Stomach (tissue), 9 donors: ENCODE measurements around the gene ALK. TPM values are rescaled to one million over a fixed set of nuclear protein-coding genes. Genes with fewer than 3 reads are reported as not detected.

Source experiments
- DNase-seq, 2 donors: peaks; one replicate each; pipeline versions ENCODE4 v3.0.0 to v3.0.0-alpha.2; 2013 to 2019
- H3K27ac ChIP-seq, 5 donors: fragments of 200-600 bp in 4 of 5; sonication (generic) in 4 of 5; one replicate each; pipeline ENCODE4 v1.5.1; 2013 to 2019; ENCODE audit warnings: mild to moderate bottlenecking in 1 of 5, moderate library complexity in 1 of 5
- H3K27me3 ChIP-seq, 3 donors: fragments of 200-600 bp; sonication (generic); one replicate each; pipeline ENCODE4 v1.5.1; 2017 to 2019; ENCODE audit warnings: mixed run types in 1 of 3
- H3K36me3 ChIP-seq, 4 donors: fragments of 200-600 bp; sonication (generic); 1 replicate in 3 of 4; 2 replicates in 1 of 4; pipeline ENCODE4 v1.5.1; 2016 to 2019
- H3K4me1 ChIP-seq, 4 donors: fragments of 200-600 bp; sonication (generic); one replicate each; pipeline ENCODE4 v1.5.1; 2016 to 2019
- H3K4me3 ChIP-seq, 4 donors: fragments of 200-600 bp; sonication (generic) in 3 of 4; one replicate each; pipeline ENCODE4 v1.5.1; 2016 to 2019; ENCODE audit warnings: mild to moderate bottlenecking in 1 of 4
- H3K9me3 ChIP-seq, 4 donors: fragments of 200-600 bp; sonication (generic); one replicate each; pipeline ENCODE4 v1.5.1; 2016 to 2019
- CTCF ChIP-seq, 7 experiments: fragments of 450-650 bp in 4 of 7; fragments of 200-600 bp in 3 of 7; sonication (generic) in 3 of 7; IDR thresholded peaks; one replicate each; pipeline ENCODE4 v1.5.1; 2016 to 2019; ENCODE audit warnings: antibody characterized with exemption in 7 of 7, control low read depth in 2 of 7, mild to moderate bottlenecking in 1 of 7
- EP300 ChIP-seq: sonication (generic); formaldehyde crosslinking; IDR thresholded peaks from one replicate; pipeline ENCODE4 v1.6.1; 2017; ENCODE audit warnings: antibody characterized with exemption
- POLR2A ChIP-seq, 4 donors: fragments of 450-650 bp; IDR thresholded peaks; one replicate each; pipeline ENCODE4 v1.6.1; 2016; ENCODE audit warnings: antibody characterized with exemption in 4 of 4, control low read depth in 2 of 4, mild to moderate bottlenecking in 1 of 4, moderate library complexity in 1 of 4
- POLR2AphosphoS5 ChIP-seq, 3 donors: sonication (generic); formaldehyde crosslinking; IDR thresholded peaks; one replicate each; pipeline ENCODE4 v1.6.1; 2016; ENCODE audit warnings: antibody characterized with exemption in 3 of 3
- WGBS, 5 donors: extraction: QIAGEN DNeasy Blood & Tissue Kit in 3 of 5; methylation state at CpG; one replicate each; pipeline versions ENCODE4 v1.1.5 to v1.1.7; 2013 to 2018; 5-methylcytosine and 5-hydroxymethylcytosine counted together
- intact Hi-C: fragments of 100-400 bp; cut with DNase I; formaldehyde crosslinking; loops from one replicate; pipeline ENCODE4 v1.15.1; 2023; ENCODE audit warnings: low total_unique reads
- polyA plus RNA-seq, 3 donors: library from polyadenylated mRNA; stranded (reverse); fragments of 200-250 nt; gene quantifications; one replicate each; pipeline ENCODE4 v1.2.3, GENCODE V29; 2013
- total RNA-seq, 5 donors: library from RNA; depleted of rRNA; stranded (reverse); fragments of >200 nt; gene quantifications; one replicate each; pipeline versions ENCODE4 v1.1.0 to v1.2.3, GENCODE V29; 2014 to 2016
- donor health status: healthy with polysubstance abuse.
- donor health status: Bipolar disorder and iron deficiency.
- donor health status: healthy.

Gene ALK
- total and polyA plus RNA-seq, 8 donors: 0.13 to 0.92 TPM; not detected in 6

- Histone ChIP-seq H3K36me3 (no peaks in the 10 kb centered on the region), H3K27ac (no peak overlapping the region), H3K27me3 (peaks cover 0 to 45% (median 0%) of the 10 kb centered on the region in 3 donors), H3K4me3 (no peak overlapping the region), H3K4me1 (no peaks in the 10 kb centered on the region), H3K9me3 (peaks cover 0 to 5% (median 2%) of the 10 kb centered on the region in 4 donors)
- TF ChIP-seq POLR2A (IDR thresholded peaks at IDR 0.05): no peak
- TF ChIP-seq CTCF (IDR thresholded peaks at IDR 0.05): no peak
- TF ChIP-seq EP300: no peak
- TF ChIP-seq POLR2AphosphoS5 (IDR thresholded peaks at IDR 0.05): no peak
- intact Hi-C loops: no loop called here
- 61 to 84% (median 76%) methylated on average over 1 of the region's 1 CpG for WGBS, 5 donors
- DNase-seq: no peak
Measured at GRCh38 chr2:29910960-29911359, 10.4 kb downstream of the ALK start.

- TF ChIP-seq POLR2A (IDR thresholded peaks at IDR 0.05) (no peak), CTCF (IDR thresholded peaks at IDR 0.05) (no peak), POLR2AphosphoS5 (IDR thresholded peaks at IDR 0.05) (no peak), EP300 (no peak)
- intact Hi-C loops: no loop called here
- Histone ChIP-seq H3K4me3 (no peak overlapping the region), H3K9me3 (peaks cover 0 to 5% (median 2%) of the 10 kb centered on the region in 4 donors), H3K27me3 (peaks cover 0 to 47% (median 0%) of the 10 kb centered on the region in 3 donors), H3K27ac (no peak overlapping the region), H3K4me1 (no peaks in the 10 kb centered on the region), H3K36me3 (no peaks in the 10 kb centered on the region)
- no peak for DNase-seq
Measured at GRCh38 chr2:29910465-29910864, 10.9 kb downstream of the ALK start.

- DNase-seq: no peak
- no peaks in the 10 kb centered on the region for H3K36me3 ChIP-seq
- H3K27me3 ChIP-seq: peaks cover 0 to 42% (median 0%) of the 10 kb centered on the region in 3 donors
- no peaks in the 10 kb centered on the region for H3K9me3 ChIP-seq
- H3K4me3 ChIP-seq: no peak overlapping the region
- 15 to 29% (median 26%) methylated on average over 1 of the region's 1 CpG for WGBS, 5 donors
- H3K27ac ChIP-seq: no peak overlapping the region
- intact Hi-C loops: no loop called here
- H3K4me1 ChIP-seq: no peaks in the 10 kb centered on the region
- TF ChIP-seq POLR2AphosphoS5 (IDR thresholded peaks at IDR 0.05): no peak
- no peak for TF ChIP-seq EP300
- no peak for TF ChIP-seq POLR2A (IDR thresholded peaks at IDR 0.05)
- TF ChIP-seq CTCF (IDR thresholded peaks at IDR 0.05): no peak
Measured at GRCh38 chr2:29902356-29902755, 19.0 kb downstream of the ALK start.

DNA sequence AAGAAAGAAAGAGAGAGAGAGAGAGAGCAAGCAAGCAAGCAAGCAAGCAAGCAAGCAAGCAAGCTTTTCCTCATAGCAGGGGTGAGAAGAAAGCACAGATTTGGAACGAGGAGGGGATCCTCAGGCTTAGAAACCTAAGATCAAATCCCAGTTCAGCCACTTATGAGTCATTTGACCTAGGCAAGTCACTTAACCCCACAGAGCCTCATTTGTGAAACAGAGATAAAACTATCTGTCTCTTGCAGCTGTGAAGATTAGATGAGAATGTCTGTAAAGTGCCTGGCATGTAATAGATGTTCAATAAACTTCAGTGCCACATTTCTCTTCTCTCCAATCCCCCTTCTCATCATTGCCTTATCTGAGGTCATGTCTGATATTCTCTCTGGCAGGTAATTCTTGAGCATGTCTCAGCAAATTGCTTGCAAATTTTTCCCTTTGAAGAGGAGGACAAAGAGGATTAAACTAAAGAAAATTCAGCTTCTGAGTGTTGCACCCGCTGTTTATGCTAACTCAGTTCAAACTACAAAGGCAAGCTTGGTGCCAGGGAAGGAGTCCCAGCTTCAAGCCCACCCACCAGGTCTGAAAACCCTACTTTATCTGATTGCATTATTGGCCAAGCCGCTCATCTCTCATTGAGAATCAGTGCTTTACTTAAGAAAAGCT, 20.3 kb downstream of the ALK start:
- Histone ChIP-seq H3K4me1 (no peaks in the 10 kb centered on the region), H3K27me3 (peaks cover 0 to 46% (median 2%) of the 10 kb centered on the region in 3 donors), H3K36me3 (no peaks in the 10 kb centered on the region), H3K27ac (no peak overlapping the region), H3K4me3 (no peak overlapping the region), H3K9me3 (no peaks in the 10 kb centered on the region)
- WGBS, 5 donors: 11 to 33% (median 16%) methylated on average over 3 of the region's 3 CpGs
- no peak for DNase-seq
- TF ChIP-seq EP300 (no peak), POLR2A (IDR thresholded peaks at IDR 0.05) (no peak), POLR2AphosphoS5 (IDR thresholded peaks at IDR 0.05) (no peak), CTCF (IDR thresholded peaks at IDR 0.05) (no peak)
- intact Hi-C loops: no loop called here
